ENCODE measurements around the gene SCD.
"Not testable (repeated sequence)": the region's sequence is repeated elsewhere in the genome, so short reads cannot be mapped to it uniquely, and the experiment has no call there.

SCD gene

DNA sequence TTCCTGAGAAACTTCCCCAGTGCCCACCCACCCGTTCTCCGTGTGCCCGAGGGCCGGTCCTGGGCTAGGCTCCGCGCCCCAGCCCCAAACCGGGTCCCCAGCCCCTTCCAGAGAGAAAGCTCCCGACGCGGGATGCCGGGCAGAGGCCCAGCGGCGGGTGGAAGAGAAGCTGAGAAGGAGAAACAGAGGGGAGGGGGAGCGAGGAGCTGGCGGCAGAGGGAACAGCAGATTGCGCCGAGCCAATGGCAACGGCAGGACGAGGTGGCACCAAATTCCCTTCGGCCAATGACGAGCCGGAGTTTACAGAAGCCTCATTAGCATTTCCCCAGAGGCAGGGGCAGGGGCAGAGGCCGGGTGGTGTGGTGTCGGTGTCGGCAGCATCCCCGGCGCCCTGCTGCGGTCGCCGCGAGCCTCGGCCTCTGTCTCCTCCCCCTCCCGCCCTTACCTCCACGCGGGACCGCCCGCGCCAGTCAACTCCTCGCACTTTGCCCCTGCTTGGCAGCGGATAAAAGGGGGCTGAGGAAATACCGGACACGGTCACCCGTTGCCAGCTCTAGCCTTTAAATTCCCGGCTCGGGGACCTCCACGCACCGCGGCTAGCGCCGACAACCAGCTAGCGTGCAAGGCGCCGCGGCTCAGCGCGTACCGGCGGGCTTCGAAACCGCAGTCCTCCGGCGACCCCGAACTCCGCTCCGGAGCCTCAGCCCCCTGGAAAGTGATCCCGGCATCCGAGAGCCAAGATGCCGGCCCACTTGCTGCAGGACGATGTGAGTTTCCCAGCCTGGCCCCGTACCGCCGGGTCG, at the start of gene SCD:
SCD (plus strand) TSS at position 469 of the 803 bp plus-strand sequence; CDS start at position 741, 272 bp downstream.
- peak; percentile 71 to 84 (median 81) for DNase-seq (ENCODE audit: low read depth in 3 of 3)

- DNase-seq (ENCODE audit: low read depth in 3 of 3) = no peak
Observed at GRCh38 chr10:100297242-100297641, 49.8 kb upstream of the SCD start.

GRCh38 chr10:100301123-100301522, 45.9 kb upstream of the SCD start:
- not testable (repeated sequence) for DNase-seq (ENCODE audit: low read depth in 3 of 3)

DNA sequence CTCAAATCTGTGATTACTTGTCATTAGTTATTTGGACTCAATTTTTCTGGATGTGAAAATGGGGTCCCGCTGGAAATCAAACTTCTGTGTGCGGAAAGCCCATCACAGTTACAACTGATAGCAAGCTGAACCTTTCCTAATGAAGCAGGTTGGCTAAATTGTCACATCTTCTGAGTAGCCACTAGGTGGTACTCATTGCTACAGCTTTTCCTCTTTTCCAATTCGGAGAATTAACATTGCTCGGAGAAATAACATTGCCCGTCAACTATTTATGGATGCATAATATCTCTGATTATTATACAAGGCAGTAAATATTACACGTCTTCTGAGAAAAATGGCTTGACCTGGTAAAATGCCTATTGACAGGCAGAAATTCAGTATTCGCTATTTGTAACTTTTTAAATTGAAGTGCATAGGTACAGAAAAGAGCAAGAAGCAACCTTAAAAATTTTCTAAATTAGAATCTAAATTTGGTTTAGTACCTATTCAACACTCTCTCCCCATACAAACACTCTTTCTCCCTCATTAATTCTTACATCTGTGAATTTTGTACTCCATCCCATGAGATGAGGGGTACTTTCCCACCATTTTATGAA, 43.2 kb upstream of the SCD start:
- DNase-seq (ENCODE audit: low read depth in 3 of 3) = no peak

DNA sequence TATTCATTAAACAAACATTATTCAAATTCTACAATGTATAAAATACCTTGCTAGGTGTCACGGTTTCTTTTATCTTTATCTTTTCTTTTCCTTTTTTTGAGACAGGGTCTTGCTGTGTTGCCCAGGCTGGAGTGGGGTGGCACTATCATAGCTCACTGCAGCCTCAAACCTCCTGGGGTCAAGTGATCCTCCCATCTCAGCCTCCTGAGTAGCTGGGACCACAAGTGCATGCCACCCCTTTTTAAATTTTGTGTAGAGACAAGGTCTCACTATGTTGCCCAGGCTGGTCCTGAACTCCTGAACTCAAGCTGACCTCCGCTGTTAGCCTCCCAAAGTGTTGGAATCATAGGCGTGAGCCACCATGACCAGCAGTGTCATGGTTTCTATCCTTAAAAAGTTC, 42.6 kb upstream of the SCD start:
- DNase-seq (ENCODE audit: low read depth in 3 of 3) = no peak

DNA sequence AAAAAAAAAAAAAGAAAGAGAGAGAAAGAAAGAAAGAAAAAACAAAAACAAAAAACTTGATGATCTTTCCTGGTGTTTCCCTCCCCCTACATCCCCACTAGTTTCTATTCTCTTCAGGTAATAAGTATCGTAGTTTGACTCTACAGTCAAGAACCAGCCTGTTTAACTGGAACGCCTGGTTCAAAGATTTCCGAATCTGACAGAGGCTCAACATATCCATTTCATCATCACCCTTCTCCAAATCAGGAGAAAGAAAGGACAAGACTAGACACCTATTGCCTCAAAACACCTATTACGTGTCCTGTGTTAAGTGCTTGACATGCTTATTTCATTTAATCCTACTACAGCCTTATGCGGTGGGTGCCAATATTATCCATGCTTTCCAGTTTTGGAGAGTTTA, 40.2 kb upstream of the SCD start:
- DNase-seq (ENCODE audit: low read depth in 3 of 3) = no peak

- DNase-seq (ENCODE audit: low read depth in 3 of 3) = no peak
Observed at GRCh38 chr10:100307684-100308083, 39.3 kb upstream of the SCD start.

- DNase-seq (ENCODE audit: low read depth in 3 of 3) = no peak
Observed at GRCh38 chr10:100311298-100311697, 35.7 kb upstream of the SCD start.

- DNase-seq (ENCODE audit: low read depth in 3 of 3) = no peak
Observed at GRCh38 chr10:100315615-100316014, 31.4 kb upstream of the SCD start.

- no peak for DNase-seq (ENCODE audit: low read depth in 3 of 3)
Observed at GRCh38 chr10:100318207-100318606, 28.8 kb upstream of the SCD start.

GRCh38 chr10:100319707-100320402, 27.2 kb upstream of the SCD start:
- no peak for DNase-seq (ENCODE audit: low read depth in 3 of 3)

- DNase-seq (ENCODE audit: low read depth in 3 of 3) = no peak
Observed at GRCh38 chr10:100325158-100325557, 21.9 kb upstream of the SCD start.

GRCh38 chr10:100327007-100327717, 19.9 kb upstream of the SCD start:
- no peak for DNase-seq (ENCODE audit: low read depth in 3 of 3)

GRCh38 chr10:100327718-100328009, 19.4 kb upstream of the SCD start:
- DNase-seq (ENCODE audit: low read depth in 3 of 3) = no peak

- DNase-seq (ENCODE audit: low read depth in 3 of 3) = no peak
Observed at GRCh38 chr10:100328198-100328597, 18.8 kb upstream of the SCD start.

DNA sequence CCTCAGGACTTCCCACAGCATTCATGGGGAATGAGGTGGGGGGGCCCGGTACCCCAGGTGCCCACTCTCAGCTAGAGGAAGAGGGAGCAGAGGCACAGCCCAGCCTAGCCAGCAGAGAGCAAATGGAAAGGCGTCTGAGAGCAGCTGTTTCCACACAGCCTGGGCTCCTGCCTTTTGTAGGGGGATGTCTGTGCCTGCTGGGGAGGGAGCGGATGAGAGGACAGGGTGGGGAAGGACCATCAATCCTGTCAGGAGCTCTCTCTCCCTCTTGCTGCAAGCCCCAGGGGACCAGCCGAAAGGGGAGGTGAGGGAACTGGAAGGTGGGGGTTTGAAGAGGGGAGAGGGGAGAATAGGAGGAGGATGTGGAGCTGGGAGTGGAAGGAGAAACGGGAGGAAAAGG, 17.0 kb upstream of the SCD start, which contains the start of gene PKD2L1:
PKD2L1 (minus strand) TSS at position 150 of the 400 bp plus-strand sequence; CDS start at position 25, 125 bp downstream.
- no peak for DNase-seq (ENCODE audit: low read depth in 3 of 3)

GRCh38 chr10:100333106-100333505, 13.9 kb upstream of the SCD start:
- no peak for DNase-seq (ENCODE audit: low read depth in 3 of 3)

- no peak for DNase-seq (ENCODE audit: low read depth in 3 of 3)
Observed at GRCh38 chr10:100333661-100334440, 13.2 kb upstream of the SCD start.

- DNase-seq (ENCODE audit: low read depth in 3 of 3) = no peak
Observed at GRCh38 chr10:100334762-100335161, 12.3 kb upstream of the SCD start.

- peak; percentile 55 to 66 (median 63) for DNase-seq (ENCODE audit: low read depth in 3 of 3)
Observed at GRCh38 chr10:100338434-100339036, 8.5 kb upstream of the SCD start.

- DNase-seq (ENCODE audit: low read depth in 3 of 3) = no peak
Observed at GRCh38 chr10:100339236-100339635, 7.8 kb upstream of the SCD start.

Measured in stimulated activated CD4-positive, alpha-beta T cell treated with anti-CD3 and anti-CD28 coated beads, TNF-alpha, amount 100 ng/mL, for 48 hours (primary cell).